OCI-LY7 (cell line): ENCODE measurements around the gene SEC14L1. TPM values are rescaled to one million over a fixed set of nuclear protein-coding genes. Genes with fewer than 3 reads are reported as not detected.

Experiments
- BruUV-seq: library from RNA; stranded (reverse); fragments of 400-500 nt; replicated peaks from 2 replicates; lab custom pipeline; 2021; lab: Mats Ljungman, UMichigan
- CTCF ChIA-PET: fragments of 300-600 bp; sonication (Branson Sonifier 250); formaldehyde crosslinking; loops from one replicate; lab custom pipeline; 2022; ENCODE audit warnings: antibody characterized with exemption; ENCODE audit not compliant: unreplicated experiment; lab: Charles Lee
- POLR2A ChIA-PET: fragments of 300-600 bp; sonication (Branson Sonifier 250); formaldehyde crosslinking; loops from one replicate; lab custom pipeline; 2022; ENCODE audit warnings: antibody characterized with exemption; lab: Charles Lee
- DNase-seq: peaks from one replicate; pipeline ENCODE4 v3.0.0-alpha.2; 2015; ENCODE audit warnings: low spot score
- H2AFZ ChIP-seq: fragments of 200-600 bp; sonication (generic), shearing (Covaris generic); 2 replicates; pipeline ENCODE4 v1.6.1; 2014; ENCODE audit warnings: mild to moderate bottlenecking, antibody characterized with exemption, low read length, moderate library complexity
- H3K27ac ChIP-seq: fragments of 200-600 bp; sonication (generic); 2 replicates; pipeline ENCODE4 v1.5.1; 2014; ENCODE audit warnings: mixed run types, low read depth, mild to moderate bottlenecking, moderate library complexity, low read length, inconsistent platforms; ENCODE audit not compliant: poor library complexity, severe bottlenecking
- H3K36me3 ChIP-seq: fragments of 200-600 bp; sonication (generic); 2 replicates; pipeline ENCODE4 v1.6.1; 2014; ENCODE audit warnings: mild to moderate bottlenecking, antibody characterized with exemption, low read length, moderate library complexity, mixed read lengths; ENCODE audit not compliant: insufficient read depth
- H3K4me1 ChIP-seq: fragments of 200-600 bp; sonication (generic); 2 replicates; pipeline ENCODE4 v1.5.1; 2014; ENCODE audit warnings: mild to moderate bottlenecking, low read length; ENCODE audit not compliant: insufficient read depth, poor library complexity, severe bottlenecking
- H3K4me2 ChIP-seq: fragments of 200-600 bp; sonication (generic); 2 replicates; pipeline ENCODE4 v1.6.1; 2014; ENCODE audit warnings: mild to moderate bottlenecking, low read length
- H3K4me3 ChIP-seq: fragments of 200-600 bp; sonication (generic); 2 replicates; pipeline ENCODE4 v1.5.1; 2014; ENCODE audit warnings: mild to moderate bottlenecking, low read depth, low read length; ENCODE audit not compliant: poor library complexity, severe bottlenecking
- H3K79me2 ChIP-seq: fragments of 200-600 bp; sonication (generic); 2 replicates; pipeline ENCODE4 v1.6.1; 2016; ENCODE audit warnings: low read depth, mild to moderate bottlenecking, low read length, moderate library complexity, mixed read lengths; ENCODE audit not compliant: insufficient read depth
- H3K9me2 ChIP-seq: fragments of 200-600 bp; sonication (generic); 2 replicates; pipeline ENCODE4 v1.6.1; 2016; ENCODE audit warnings: mild to moderate bottlenecking, low read length, mixed read lengths; ENCODE audit not compliant: insufficient read depth
- H3K9me3 ChIP-seq: fragments of 200-600 bp; sonication (generic); 2 replicates; pipeline ENCODE4 v1.6.1; 2014; ENCODE audit warnings: mild to moderate bottlenecking, mixed run types, low read length, mixed read lengths
- H4K20me1 ChIP-seq: fragments of 200-600 bp; sonication (generic); 2 replicates; pipeline ENCODE4 v1.6.1; 2014; ENCODE audit warnings: mild to moderate bottlenecking, antibody characterized with exemption, low read length, moderate library complexity, mixed read lengths; ENCODE audit not compliant: insufficient read depth
- CTCF ChIP-seq: fragments of 200-600 bp; sonication (generic); conservative IDR thresholded peaks from 2 replicates; pipeline ENCODE4 v1.5.1; 2014; ENCODE audit warnings: mild to moderate bottlenecking, antibody characterized with exemption, low read length, moderate library complexity, mixed read lengths
- EZH2phosphoT487 ChIP-seq: fragments of 200-600 bp; sonication (generic); IDR thresholded peaks from 2 replicates; pipeline ENCODE4 v1.6.1; 2018; ENCODE audit warnings: low read depth, borderline replicate concordance, mild to moderate bottlenecking, mixed run types, antibody characterized with exemption, low read length, moderate library complexity, mixed read lengths
- intact Hi-C: fragments of 100-400 bp; cut with micrococcal nuclease; formaldehyde crosslinking; loops from one replicate; pipeline ENCODE4 v1.10.0; 2022; ENCODE audit not compliant: unreplicated experiment
- total RNA-seq, 2 experiments: library from RNA; depleted of rRNA in 1 of 2; stranded (reverse); fragments of >200 nt in 1 of 2; shearing (Covaris generic) in 1 of 2; gene quantifications; 2 replicates each; pipeline ENCODE4 v1.2.3, GENCODE V29; 2014 to 2022

SEC14L1 gene
- total RNA-seq, 2 experiments from 2014 or later = 137 to 227 TPM

GRCh38 chr17:77188084-77189066 lies 47.6 kb downstream of the SEC14L1 start:
- Histone ChIP-seq H3K36me3 (peaks cover 84% of the 10 kb centered on the region), H2AFZ (no peak overlapping the region), H3K4me2 (peak overlapping the region; percentile 59), H3K4me1 (peaks cover 60% of the 10 kb centered on the region), H3K79me2 (peaks cover 74% of the 10 kb centered on the region), H3K9me2 (no peaks in the 10 kb centered on the region), H3K4me3 (peak overlapping the region; percentile 14), H3K9me3 (no peaks in the 10 kb centered on the region; the same call in 1 of the 2 replicates), H4K20me1 (peaks cover 34% of the 10 kb centered on the region), H3K27ac (peak overlapping the region; percentile 45)
- CTCF ChIA-PET = interaction anchor here (0.6 kb wide), 1 partner anchor 272 kb away, joined by 3 read pairs; no protein-coding TSS in a partner anchor
- BruUV-seq = no TSS peak
- POLR2A ChIA-PET = interaction anchor here (0.7 to 1.0 kb wide), 2 partner anchors 19 to 37 kb away, joined by 4 to 5 read pairs; no protein-coding TSS in a partner anchor
- DNase-seq = peak; percentile 43
- intact Hi-C loops = no loop called here
- TF ChIP-seq EZH2phosphoT487 = no peak
- TF ChIP-seq CTCF = no peak

GRCh38 chr17:77189148-77189547 lies 48.4 kb downstream of the SEC14L1 start:
- peaks cover 52% of the 10 kb centered on the region for H3K4me1 ChIP-seq
- intact Hi-C loops = no loop called here
- peak overlapping the region; percentile 14 for H3K4me3 ChIP-seq
- CTCF ChIA-PET = interaction anchor here (0.6 kb wide), 1 partner anchor 272 kb away, joined by 3 read pairs; no protein-coding TSS in a partner anchor
- H3K27ac ChIP-seq = peak overlapping the region; percentile 45
- H3K36me3 ChIP-seq = peaks cover 91% of the 10 kb centered on the region
- H3K9me3 ChIP-seq = no peaks in the 10 kb centered on the region; the same call in 1 of the 2 replicates
- H3K9me2 ChIP-seq = no peaks in the 10 kb centered on the region
- BruUV-seq = no TSS peak
- no peak overlapping the region for H2AFZ ChIP-seq
- peaks cover 66% of the 10 kb centered on the region for H3K79me2 ChIP-seq
- TF ChIP-seq EZH2phosphoT487 (no peak), CTCF (no peak)
- DNase-seq = peak; percentile 27
- POLR2A ChIA-PET = interaction anchor here (0.7 to 1.0 kb wide), 2 partner anchors 18 to 38 kb away, joined by 4 to 5 read pairs; no protein-coding TSS in a partner anchor
- peaks cover 26% of the 10 kb centered on the region for H4K20me1 ChIP-seq
- H3K4me2 ChIP-seq = peak overlapping the region; percentile 59
